Stimulated activated CD4-positive, alpha-beta T cell treated with anti-CD3 and anti-CD28 coated beads, Interleukin-12 subunit alpha, Interleukin-12 subunit beta, amount 100 ng/mL, for 24 hours (primary cell): Measurements from ENCODE around the gene PFKFB1.
"Not testable (repeated sequence)": the region's sequence is repeated elsewhere in the genome, so short reads cannot be mapped to it uniquely, and the experiment has no call there.

Source experiments
- DNase-seq, 2 experiments: peaks; one replicate each; pipeline ENCODE4 v3.0.0-alpha.2; 2020; ENCODE audit warnings: low read depth in 2 of 2

PFKFB1 gene

DNA sequence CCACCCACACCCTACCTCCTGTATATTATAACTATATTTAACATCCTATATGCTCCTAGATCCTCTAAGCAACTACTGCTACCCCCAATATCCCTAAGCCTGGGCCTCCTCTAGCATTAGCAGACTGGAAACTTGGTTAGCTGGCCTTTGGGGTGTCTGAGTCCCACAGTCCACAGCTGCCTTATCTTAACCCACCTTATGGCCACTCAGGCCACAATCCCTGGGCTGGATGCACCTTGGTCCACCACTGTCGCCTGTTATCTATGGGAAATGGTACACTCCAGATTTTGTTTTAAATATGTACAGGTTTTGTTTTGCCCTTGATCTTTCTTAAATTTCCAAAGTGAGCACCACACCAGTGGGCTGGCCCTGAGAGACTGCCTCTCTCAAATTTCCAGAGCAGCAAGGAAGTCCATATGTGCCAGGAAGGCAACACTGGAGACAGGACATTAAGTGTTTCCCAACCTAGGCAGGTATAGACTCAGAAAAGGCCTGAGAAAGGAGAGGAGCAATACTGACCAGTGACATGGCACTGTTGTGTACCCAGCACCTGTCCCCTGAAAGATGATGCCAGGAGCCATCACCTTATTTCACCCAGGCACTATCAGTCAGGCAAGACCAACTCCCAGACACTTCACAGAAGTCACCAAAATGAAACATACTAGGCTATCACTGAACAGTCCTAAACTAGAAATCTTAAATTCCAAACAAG lies 921 bp downstream of the PFKFB1 start:
- DNase-seq = no peak

DNA sequence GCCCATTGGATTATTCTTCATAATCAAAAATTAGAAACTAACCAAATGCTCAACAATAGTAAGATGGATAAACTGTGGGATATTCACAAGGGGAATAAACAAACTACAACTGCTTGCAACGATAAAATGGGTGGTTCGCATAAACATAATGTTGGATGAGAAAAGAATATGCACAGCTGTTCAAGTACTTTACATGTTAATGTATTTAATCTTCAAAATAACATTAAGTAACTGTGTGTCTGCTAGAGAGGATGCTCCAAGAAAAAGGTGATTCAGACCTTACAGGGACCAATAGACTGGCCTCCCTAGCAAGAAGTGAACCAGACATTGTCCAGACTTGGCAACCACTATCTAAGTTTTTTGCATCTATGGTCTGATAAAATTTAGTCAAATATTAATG lies 2.3 kb downstream of the PFKFB1 start:
- DNase-seq = no peak

GRCh38 chrX:54983306-54983705 lies 10.7 kb downstream of the PFKFB1 start:
- DNase-seq = not testable (repeated sequence)

GRCh38 chrX:54980334-54980733 lies 13.7 kb downstream of the PFKFB1 start:
- no peak for DNase-seq

DNA sequence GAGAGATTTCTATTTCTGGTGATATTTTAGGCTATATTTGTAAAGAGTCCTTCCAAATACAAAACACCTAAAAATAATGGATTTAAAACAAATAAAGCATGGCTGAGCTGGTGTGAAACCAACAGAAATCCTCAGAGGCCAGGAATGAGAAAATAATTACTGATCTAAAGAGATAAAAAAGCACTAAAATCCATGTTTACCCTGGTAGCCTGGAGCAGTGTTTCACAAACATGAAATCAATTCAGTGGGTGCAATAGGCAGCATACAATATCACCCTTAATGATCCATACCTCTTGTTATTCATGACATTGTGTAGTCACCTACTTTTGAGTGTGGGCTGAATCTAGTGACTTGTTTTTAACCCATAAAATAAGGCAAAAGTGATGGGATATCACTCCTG lies 14.6 kb downstream of the PFKFB1 start:
- DNase-seq = no peak

- no peak for DNase-seq
Measured at GRCh38 chrX:54978448-54978847, 15.5 kb downstream of the PFKFB1 start.

DNA sequence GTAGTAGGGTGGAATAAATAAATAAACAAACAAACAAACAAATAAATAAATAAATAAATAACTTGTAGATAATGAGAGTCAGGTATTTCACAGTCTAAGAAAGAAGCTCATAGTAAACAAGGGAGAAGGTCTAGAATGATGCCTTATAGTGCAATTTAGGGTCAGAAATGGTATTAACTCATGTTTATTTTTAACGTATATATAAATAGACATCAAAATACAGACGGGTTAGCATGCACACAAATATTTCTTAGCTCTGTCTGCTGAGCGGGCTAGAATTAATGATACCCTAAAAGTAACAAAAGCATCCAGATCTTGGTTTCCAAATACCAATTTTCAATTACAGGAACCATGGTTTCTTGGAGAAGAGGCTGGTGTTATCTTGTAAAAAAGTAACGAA lies 16.6 kb downstream of the PFKFB1 start:
- DNase-seq = no peak

DNA sequence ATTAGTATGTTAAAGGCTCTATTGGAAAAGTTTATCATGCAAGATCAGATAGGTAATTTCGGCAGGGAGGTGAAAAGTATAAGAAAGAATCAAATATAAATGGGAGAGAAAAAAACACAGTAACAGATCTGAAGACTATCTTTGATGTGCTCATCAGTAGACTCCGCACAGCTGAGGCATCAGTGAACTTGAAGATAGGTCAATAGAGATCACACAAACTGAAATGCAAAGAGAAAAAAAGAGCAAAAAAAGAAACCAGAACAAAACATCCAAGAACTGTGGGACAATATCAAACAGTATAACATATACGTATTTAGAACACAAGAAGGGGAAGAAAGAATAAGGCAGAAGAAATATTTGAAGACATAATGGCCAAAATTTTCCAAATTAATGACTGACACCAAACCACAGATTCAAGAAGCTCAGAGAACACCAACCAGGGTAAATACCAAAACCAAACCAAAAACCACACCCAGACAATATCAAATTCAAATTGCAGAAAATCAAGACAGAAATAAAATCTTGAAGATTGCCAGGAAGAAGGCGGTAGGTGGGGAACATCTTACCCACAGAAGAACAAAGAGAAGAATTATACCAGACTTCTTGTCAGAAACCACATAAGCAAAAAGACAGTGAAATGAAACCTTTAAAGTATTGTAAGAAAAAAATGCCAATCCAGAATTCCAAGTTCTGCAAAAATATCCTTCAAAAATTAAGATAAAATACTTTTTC lies 29.1 kb downstream of the PFKFB1 start:
- no peak for DNase-seq

DNA sequence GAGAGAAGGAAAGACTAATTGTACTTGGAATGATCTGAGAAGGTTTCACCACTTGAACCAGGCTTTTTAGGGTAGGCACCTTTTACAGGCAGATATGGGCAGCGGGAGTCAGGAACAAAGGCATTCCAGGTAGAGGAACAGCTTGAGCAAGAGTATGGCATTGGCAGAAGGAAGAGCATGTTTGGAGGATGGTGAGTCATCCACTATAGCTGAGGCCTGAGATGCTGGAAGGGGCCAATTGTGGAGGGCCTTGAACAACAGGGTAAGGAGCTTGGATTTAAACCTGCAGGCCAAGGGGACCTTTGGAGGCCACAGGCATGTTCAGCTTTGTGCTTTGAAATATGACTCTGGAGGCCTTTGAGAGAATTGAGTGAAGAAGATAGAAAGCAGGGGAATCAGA lies 32.2 kb downstream of the PFKFB1 start:
- DNase-seq = no peak

GRCh38 chrX:54950730-54951375 lies 43.1 kb downstream of the PFKFB1 start:
- no peak for DNase-seq

GRCh38 chrX:54945224-54945623 lies 48.8 kb downstream of the PFKFB1 start:
- no peak for DNase-seq

GRCh38 chrX:54944816-54945215 lies 49.2 kb downstream of the PFKFB1 start:
- DNase-seq = no peak

DNA sequence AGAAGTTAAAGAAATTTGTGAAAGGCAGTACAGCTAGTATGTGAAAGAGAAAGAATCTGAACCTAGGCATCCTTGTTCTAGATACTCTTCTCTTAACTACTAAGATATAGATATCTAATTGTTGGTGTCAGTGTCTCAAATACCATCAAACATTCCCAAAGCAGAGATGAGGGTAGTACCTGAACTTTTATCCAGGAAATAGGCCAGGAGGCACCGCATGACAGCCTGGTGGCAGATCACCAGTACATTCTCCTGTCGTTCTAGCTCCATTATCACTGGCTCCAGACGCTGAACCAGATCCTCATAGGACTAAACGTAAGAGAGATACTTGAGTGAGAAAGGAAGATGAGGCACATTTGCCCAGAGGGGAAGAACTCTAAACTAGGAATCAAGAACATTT lies 56.6 kb downstream of the PFKFB1 start:
- no peak for DNase-seq

DNA sequence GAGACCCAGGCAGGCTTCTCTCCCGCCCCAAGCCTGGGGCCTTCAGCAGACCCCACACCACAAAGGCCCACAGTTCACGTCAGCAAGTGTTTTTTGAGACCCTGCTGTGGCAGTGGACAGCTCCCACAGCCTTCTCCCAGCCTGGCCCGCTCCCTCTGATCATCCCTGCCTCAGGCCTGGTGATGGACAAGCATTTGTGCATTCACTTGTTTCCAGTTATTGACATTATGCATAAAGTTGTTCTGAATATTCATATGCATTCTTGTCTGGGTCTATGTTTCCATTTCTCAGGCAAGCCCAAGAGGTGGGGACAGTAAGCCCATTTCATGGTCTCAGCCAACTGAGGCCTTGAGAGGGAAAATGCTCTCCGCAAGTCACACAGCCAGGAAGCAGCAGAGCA lies 58.7 kb downstream of the PFKFB1 start:
- no peak for DNase-seq

GRCh38 chrX:54934890-54935289 lies 59.1 kb downstream of the PFKFB1 start:
- DNase-seq = no peak

- no peak for DNase-seq
Measured at GRCh38 chrX:54934058-54934457, 59.9 kb downstream of the PFKFB1 start.

GRCh38 chrX:54933150-54933826 lies 60.7 kb downstream of the PFKFB1 start:
- DNase-seq = no peak

DNA sequence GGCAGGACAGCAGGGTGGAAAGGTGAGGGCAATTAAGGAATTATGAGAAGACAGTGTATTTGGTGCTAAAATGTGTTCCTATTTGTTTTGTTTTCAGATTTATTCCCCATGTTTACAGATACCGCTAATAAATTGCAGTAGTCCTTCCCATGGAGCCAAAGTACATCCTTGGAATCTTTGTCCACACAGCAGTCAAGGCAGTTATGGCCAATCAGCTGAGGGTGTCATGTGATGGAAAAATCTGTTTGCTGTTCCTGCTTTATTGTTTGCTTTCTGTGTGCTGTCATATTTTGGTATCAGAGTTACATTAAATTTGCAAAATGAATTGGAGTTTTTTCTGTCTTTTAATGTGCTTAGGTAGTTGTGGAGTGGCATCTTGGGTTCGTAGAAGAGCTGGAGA lies 62.9 kb downstream of the PFKFB1 start:
- no peak for DNase-seq

DNA sequence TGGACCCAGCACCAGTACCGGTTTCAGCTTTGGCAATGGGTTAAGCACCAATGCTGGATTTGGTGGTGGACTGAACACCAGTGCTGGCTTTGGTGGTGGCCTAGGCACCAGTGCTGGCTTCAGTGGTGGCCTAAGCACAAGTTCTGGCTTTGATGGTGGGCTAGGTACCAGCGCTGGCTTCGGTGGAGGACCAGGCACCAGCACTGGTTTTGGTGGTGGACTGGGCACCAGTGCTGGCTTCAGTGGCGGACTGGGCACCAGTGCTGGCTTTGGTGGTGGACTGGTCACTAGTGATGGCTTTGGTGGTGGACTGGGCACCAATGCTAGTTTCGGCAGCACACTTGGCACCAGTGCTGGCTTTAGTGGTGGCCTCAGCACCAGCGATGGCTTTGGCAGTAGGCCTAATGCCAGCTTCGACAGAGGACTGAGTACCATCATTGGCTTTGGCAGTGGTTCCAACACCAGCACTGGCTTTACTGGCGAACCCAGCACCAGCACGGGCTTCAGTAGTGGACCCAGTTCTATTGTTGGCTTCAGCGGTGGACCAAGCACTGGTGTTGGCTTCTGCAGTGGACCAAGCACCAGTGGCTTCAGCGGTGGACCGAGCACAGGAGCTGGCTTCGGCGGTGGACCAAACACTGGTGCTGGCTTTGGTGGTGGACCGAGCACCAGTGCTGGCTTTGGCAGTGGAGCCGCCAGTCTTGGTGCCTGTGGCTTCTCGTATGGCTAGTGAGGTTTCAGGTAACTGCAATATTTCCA lies 63.5 kb downstream of the PFKFB1 start:
- no peak for DNase-seq

GRCh38 chrX:54928876-54929275 lies 65.1 kb downstream of the PFKFB1 start:
- DNase-seq = no peak

DNA sequence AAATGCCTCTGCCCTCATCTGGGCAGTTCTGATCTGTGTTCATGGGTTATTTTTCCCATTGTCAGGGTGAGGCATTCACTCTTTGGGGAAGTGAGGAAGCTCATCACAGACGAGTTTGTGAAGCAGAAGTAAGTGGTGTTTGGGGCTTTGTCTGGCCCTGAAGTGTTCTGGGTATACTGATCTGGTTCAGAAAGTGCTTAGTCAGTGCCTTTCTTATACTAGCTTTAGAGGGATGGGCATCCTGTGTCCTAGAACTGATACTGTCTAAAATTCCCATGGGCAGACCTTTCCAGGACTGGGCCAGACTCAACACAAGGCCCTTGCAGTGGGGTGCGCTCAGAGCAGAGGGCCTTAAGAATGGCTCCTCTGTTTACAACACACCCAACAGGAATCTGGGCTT lies 67.0 kb downstream of the PFKFB1 start:
- DNase-seq = no peak

GRCh38 chrX:54923376-54923775 lies 70.6 kb downstream of the PFKFB1 start:
- no peak for DNase-seq
